Astrocyte (in vitro differentiated cells and primary cell): Measurements from ENCODE around the gene RAB31. TPM values are rescaled to one million over a fixed set of nuclear protein-coding genes. Genes with fewer than 3 reads are reported as not detected.

Experiments
- DNase-seq: peaks from one replicate; pipeline ENCODE4 v3.0.0-alpha.2; 2010; ENCODE audit warnings: low read depth
- FAIRE-seq: peaks from 2 replicates; lab custom pipeline; 2011; peaks lifted over from hg19 to GRCh38; lab: Jason Lieb, UNC
- H2AFZ ChIP-seq: 2 replicates; pipeline ENCODE4 v1.6.0; 2012; ENCODE audit warnings: low read depth, low read length, inconsistent platforms
- H3K27ac ChIP-seq: 2 replicates; pipeline ENCODE4 v1.5.1; 2011; ENCODE audit warnings: low read depth, low read length, inconsistent platforms
- H3K27me3 ChIP-seq: 2 replicates; pipeline ENCODE4 v1.6.0; 2011; ENCODE audit warnings: low read length, inconsistent platforms; ENCODE audit not compliant: insufficient read depth
- H3K36me3 ChIP-seq: 2 replicates; pipeline ENCODE4 v1.5.1; 2011; ENCODE audit warnings: low read length, inconsistent platforms; ENCODE audit not compliant: insufficient read depth
- H3K4me1 ChIP-seq: 2 replicates; pipeline ENCODE4 v1.5.1; 2011; ENCODE audit warnings: low read length, inconsistent platforms; ENCODE audit not compliant: insufficient read depth
- H3K4me2 ChIP-seq: 2 replicates; pipeline ENCODE4 v1.6.0; 2012; ENCODE audit warnings: low read length, inconsistent platforms
- H3K4me3 ChIP-seq: 2 replicates; pipeline ENCODE4 v1.5.1; 2011; ENCODE audit warnings: low read depth, mild to moderate bottlenecking, low read length, inconsistent platforms; ENCODE audit not compliant: insufficient read depth
- H3K79me2 ChIP-seq: 2 replicates; pipeline ENCODE4 v1.6.0; 2012; ENCODE audit warnings: mild to moderate bottlenecking, low read length, inconsistent platforms; ENCODE audit not compliant: insufficient read depth
- H3K9ac ChIP-seq: 2 replicates; pipeline ENCODE4 v1.6.0; 2012; ENCODE audit warnings: mild to moderate bottlenecking, low read length, inconsistent platforms
- H3K9me3 ChIP-seq: 2 replicates; pipeline ENCODE4 v1.5.1; 2012; ENCODE audit warnings: low read depth, mild to moderate bottlenecking, low read length, inconsistent platforms; ENCODE audit not compliant: insufficient read depth
- H4K20me1 ChIP-seq: 2 replicates; pipeline ENCODE4 v1.6.0; 2012; ENCODE audit warnings: low read length, inconsistent platforms; ENCODE audit not compliant: insufficient read depth
- H3K27ac Mint-ChIP-seq: one replicate; pipeline ENCODE4 v1.8.0; 2021; ENCODE audit warnings: mild to moderate bottlenecking, mixed read lengths; ENCODE audit not compliant: unreplicated experiment
- H3K27me3 Mint-ChIP-seq: one replicate; pipeline ENCODE4 v1.8.0; 2021; ENCODE audit warnings: low read depth, mixed read lengths; ENCODE audit not compliant: unreplicated experiment
- H3K36me3 Mint-ChIP-seq: one replicate; pipeline ENCODE4 v1.8.0; 2021; ENCODE audit warnings: low read depth, mixed read lengths; ENCODE audit not compliant: unreplicated experiment
- H3K4me1 Mint-ChIP-seq: one replicate; pipeline ENCODE4 v1.8.0; 2021; ENCODE audit warnings: low read depth, mixed read lengths; ENCODE audit not compliant: unreplicated experiment
- H3K4me3 Mint-ChIP-seq: one replicate; pipeline ENCODE4 v1.8.0; 2021; ENCODE audit warnings: mild to moderate bottlenecking, moderate library complexity, mixed read lengths; ENCODE audit not compliant: unreplicated experiment
- H3K9me3 Mint-ChIP-seq: one replicate; pipeline ENCODE4 v1.8.0; 2021; ENCODE audit warnings: mild to moderate bottlenecking, mixed read lengths; ENCODE audit not compliant: unreplicated experiment
- EZH2 ChIP-seq: IDR thresholded peaks from 2 replicates; pipeline ENCODE4 v1.6.1; 2012; ENCODE audit warnings: mild to moderate bottlenecking, low read length, inconsistent platforms; ENCODE audit not compliant: insufficient read depth
- total RNA-seq: library from RNA; stranded (reverse); gene quantifications from 2 replicates; pipeline ENCODE4 v1.2.1, GENCODE V29; 2021
- TF ChIP-seq, protein P1 (sequence below): IDR thresholded peaks from 2 replicates; pipeline ENCODE4 v1.5.1; 2011; ENCODE audit warnings: low read depth, mild to moderate bottlenecking, inconsistent platforms, low read length, moderate library complexity; ENCODE audit not compliant: insufficient read depth

RAB31 gene
- total RNA-seq, 1 donor from 2014 or later: 100 TPM

DNA sequence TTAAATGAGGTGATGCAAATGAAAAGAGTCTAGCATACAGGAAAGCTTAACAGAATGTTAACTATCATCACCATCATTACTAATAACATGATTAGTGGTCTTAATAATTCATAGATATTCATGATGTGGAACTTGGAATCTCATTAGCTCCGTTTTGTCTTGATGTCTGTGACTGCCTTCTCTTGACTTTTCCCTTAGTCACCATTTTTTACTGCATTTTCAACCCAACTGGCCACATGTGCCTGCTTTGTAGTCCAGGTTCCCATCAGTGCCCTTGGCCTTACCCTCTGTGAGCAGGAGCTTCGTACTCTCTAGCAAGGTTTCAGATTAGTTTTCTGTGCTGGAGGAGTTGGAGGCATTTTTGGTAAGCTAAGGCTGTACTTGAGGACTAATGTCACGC, 47.0 kb downstream of the RAB31 start:
- DNase-seq: no peak
- Histone ChIP-seq H3K4me3 (no peak overlapping the region), H4K20me1 (peaks cover 33% of the 10 kb centered on the region), H3K27me3 (no peaks in the 10 kb centered on the region), H3K4me2 (peak overlapping the region; percentile 36), H3K9ac (no peak overlapping the region), H3K4me1 (peaks cover 33% of the 10 kb centered on the region), H3K27ac (no peak overlapping the region), H3K36me3 (no peaks in the 10 kb centered on the region), H3K9me3 (no peaks in the 10 kb centered on the region), H3K79me2 (peaks cover 80% of the 10 kb centered on the region), H2AFZ (no peak overlapping the region)
- TF ChIP-seq, protein P1, sequence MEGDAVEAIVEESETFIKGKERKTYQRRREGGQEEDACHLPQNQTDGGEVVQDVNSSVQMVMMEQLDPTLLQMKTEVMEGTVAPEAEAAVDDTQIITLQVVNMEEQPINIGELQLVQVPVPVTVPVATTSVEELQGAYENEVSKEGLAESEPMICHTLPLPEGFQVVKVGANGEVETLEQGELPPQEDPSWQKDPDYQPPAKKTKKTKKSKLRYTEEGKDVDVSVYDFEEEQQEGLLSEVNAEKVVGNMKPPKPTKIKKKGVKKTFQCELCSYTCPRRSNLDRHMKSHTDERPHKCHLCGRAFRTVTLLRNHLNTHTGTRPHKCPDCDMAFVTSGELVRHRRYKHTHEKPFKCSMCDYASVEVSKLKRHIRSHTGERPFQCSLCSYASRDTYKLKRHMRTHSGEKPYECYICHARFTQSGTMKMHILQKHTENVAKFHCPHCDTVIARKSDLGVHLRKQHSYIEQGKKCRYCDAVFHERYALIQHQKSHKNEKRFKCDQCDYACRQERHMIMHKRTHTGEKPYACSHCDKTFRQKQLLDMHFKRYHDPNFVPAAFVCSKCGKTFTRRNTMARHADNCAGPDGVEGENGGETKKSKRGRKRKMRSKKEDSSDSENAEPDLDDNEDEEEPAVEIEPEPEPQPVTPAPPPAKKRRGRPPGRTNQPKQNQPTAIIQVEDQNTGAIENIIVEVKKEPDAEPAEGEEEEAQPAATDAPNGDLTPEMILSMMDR: no peak
- TF ChIP-seq EZH2: no peak
- no peak for FAIRE-seq
- no peaks in the 10 kb centered on the region for H3K9me3 Mint-ChIP-seq
- peaks cover 26% of the 10 kb centered on the region for H3K36me3 Mint-ChIP-seq
- no peaks in the 10 kb centered on the region for H3K27me3 Mint-ChIP-seq
- peaks cover 45% of the 10 kb centered on the region for H3K4me1 Mint-ChIP-seq
- H3K27ac Mint-ChIP-seq: no peak overlapping the region
- peak overlapping the region; percentile 11 for H3K4me3 Mint-ChIP-seq

- peak overlapping the region; percentile 31 for H3K4me3 Mint-ChIP-seq
- H3K4me1 ChIP-seq: peaks cover 33% of the 10 kb centered on the region
- TF ChIP-seq, protein P1: no peak
- TF ChIP-seq EZH2: no peak
- no peak overlapping the region for H3K27ac ChIP-seq
- H3K27me3 Mint-ChIP-seq: no peaks in the 10 kb centered on the region
- H3K36me3 ChIP-seq: no peaks in the 10 kb centered on the region
- peak; percentile 36 for DNase-seq
- H4K20me1 ChIP-seq: peaks cover 33% of the 10 kb centered on the region
- peaks cover 23% of the 10 kb centered on the region for H3K36me3 Mint-ChIP-seq
- H3K4me2 ChIP-seq: peak overlapping the region; percentile 36
- no peaks in the 10 kb centered on the region for H3K9me3 Mint-ChIP-seq
- peaks cover 48% of the 10 kb centered on the region for H3K4me1 Mint-ChIP-seq
- peak overlapping the region; percentile 69 for H3K27ac Mint-ChIP-seq
- H2AFZ ChIP-seq: no peak overlapping the region
- H3K9ac ChIP-seq: no peak overlapping the region
- no peak for FAIRE-seq
- peaks cover 81% of the 10 kb centered on the region for H3K79me2 ChIP-seq
- no peak overlapping the region for H3K4me3 ChIP-seq
- H3K9me3 ChIP-seq: no peaks in the 10 kb centered on the region
- no peaks in the 10 kb centered on the region for H3K27me3 ChIP-seq
Measured at GRCh38 chr18:9755615-9756014, 47.5 kb downstream of the RAB31 start.

DNA sequence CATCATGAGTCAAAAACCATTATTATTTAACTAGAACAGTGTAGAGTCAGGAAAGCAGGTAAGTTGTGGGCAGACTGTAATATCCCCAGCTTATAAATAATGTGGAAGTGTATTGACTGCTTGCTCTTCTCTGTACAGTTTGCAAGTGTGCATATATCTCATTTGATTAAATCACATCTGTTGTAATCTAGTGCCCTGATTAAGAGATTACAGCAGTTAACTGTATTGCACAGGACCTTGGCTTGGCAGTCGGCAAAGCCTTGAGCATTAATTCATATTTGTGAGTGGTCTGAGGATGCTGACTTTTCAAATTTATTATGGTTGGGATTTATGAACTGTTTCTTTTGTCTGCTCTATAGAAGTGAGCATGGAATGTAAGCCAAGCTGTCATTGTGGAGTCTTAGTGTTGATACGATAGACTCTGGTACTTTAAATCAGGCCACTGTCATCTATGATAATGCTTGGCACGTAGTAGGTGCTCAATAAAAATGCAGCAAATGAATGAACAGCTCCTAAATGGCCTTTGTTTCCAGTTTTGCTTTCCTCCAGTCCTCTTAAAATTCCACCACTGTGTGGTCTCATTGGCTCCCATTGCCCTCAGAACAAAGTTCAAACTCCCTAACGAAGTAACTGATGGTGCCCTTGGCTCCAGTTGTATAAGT, 48.3 kb downstream of the RAB31 start:
- TF ChIP-seq, protein P1: no peak
- no peak for TF ChIP-seq EZH2
- Mint-ChIP-seq H3K36me3 (peaks cover 17% of the 10 kb centered on the region), H3K4me1 (peaks cover 56% of the 10 kb centered on the region), H3K9me3 (no peaks in the 10 kb centered on the region), H3K4me3 (peak overlapping the region; percentile 47), H3K27ac (peak overlapping the region; percentile 62), H3K27me3 (no peaks in the 10 kb centered on the region)
- Histone ChIP-seq H3K27ac (no peak overlapping the region), H4K20me1 (peaks cover 33% of the 10 kb centered on the region), H3K4me1 (peaks cover 33% of the 10 kb centered on the region), H3K9ac (no peak overlapping the region), H3K27me3 (no peaks in the 10 kb centered on the region), H3K36me3 (no peaks in the 10 kb centered on the region), H3K4me2 (no peak overlapping the region), H3K9me3 (no peaks in the 10 kb centered on the region), H2AFZ (no peak overlapping the region), H3K4me3 (no peak overlapping the region), H3K79me2 (peaks cover 82% of the 10 kb centered on the region)
- no peak for DNase-seq
- FAIRE-seq: no peak
